Measurements from ENCODE around the gene ENDOU.

Gene ENDOU

DNA sequence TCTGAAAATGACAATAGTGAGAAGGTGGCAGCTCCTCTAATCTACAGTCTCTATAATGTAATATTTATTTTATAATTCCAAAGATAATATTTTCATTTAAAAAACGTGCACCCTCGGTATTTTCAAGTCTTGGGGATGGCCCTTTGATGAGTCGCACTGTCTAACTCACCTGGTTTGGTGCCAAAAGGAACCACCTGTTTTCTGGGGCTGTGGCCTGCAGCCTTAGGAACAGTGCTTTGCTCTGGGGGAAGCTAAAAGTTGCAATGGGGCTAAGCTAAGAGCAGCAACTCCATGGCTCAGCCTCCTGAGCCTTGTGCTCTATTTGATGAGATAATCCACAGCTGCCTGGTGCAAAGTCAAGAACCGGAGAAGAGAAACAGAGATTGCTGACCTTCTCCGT, 6.4 kb upstream of the ENDOU start:
- no peaks in the 10 kb centered on the region for H3K36me3 ChIP-seq (ENCODE audit: insufficient read depth, low read length)
- TF ChIP-seq CTCF (IDR thresholded peaks at IDR 0.05; ENCODE audit: borderline replicate concordance, extremely low read depth, low read length, poor library complexity, severe bottlenecking), result no peak
- TF ChIP-seq EZH2 (IDR thresholded peaks at IDR 0.05; ENCODE audit: borderline replicate concordance, low read depth, low read length, severe bottlenecking), result no peak
- no peak overlapping the region for H2AFZ ChIP-seq (ENCODE audit: low read depth, low read length)
- no peaks in the 10 kb centered on the region for H3K9me3 ChIP-seq (ENCODE audit: insufficient read depth, low read length, severe bottlenecking)
- H3K4me3 ChIP-seq (ENCODE audit: low read depth in 1 of 2, low read length in 2 of 2), result no peak overlapping the region
- DNase-seq, result no peak
- 0 out of 2 replicates have a peak, but pooled peaks cover 2% of the 10 kb centered on the region for H4K20me1 ChIP-seq (ENCODE audit: insufficient read depth, low read length)
- H3K79me2 ChIP-seq (ENCODE audit: insufficient read depth, low read length), result no peaks in the 10 kb centered on the region
- H3K27ac ChIP-seq (ENCODE audit: low read length), result no peak overlapping the region
- no peaks in the 10 kb centered on the region for H3K4me1 ChIP-seq (ENCODE audit: insufficient read depth, low read length)
- H3K4me2 ChIP-seq (ENCODE audit: insufficient read depth, low read length), result no peak overlapping the region
- ATAC-seq (ENCODE audit: insufficient read depth, low read depth), result no peak
- no peaks in the 10 kb centered on the region for H3K27me3 ChIP-seq (ENCODE audit: insufficient read depth, low read length, poor library complexity)
- no peak overlapping the region for H3K9ac ChIP-seq (ENCODE audit: low read depth, low read length)

DNA sequence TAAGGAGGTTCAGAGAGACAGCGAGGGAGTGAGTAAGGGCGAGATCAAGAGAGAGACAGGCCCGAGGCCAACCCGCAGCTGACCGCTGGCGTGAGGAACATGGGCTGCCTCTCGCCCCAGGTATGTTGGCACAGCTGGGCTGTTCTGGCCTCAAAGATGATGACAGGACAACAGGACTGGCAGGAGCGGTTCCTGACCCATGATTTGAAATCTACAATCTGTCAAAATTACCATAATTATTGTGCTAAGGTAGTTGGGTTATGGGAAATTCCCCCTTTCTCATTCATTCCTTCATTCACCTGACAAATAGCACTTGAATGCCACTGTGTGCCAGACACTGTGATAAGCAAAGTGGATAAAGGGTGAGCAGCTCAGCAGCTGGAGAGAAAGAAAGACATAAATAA, 5.1 kb upstream of the ENDOU start:
- H3K36me3 ChIP-seq (ENCODE audit: insufficient read depth, low read length), result no peaks in the 10 kb centered on the region
- H3K27me3 ChIP-seq (ENCODE audit: insufficient read depth, low read length, poor library complexity), result no peaks in the 10 kb centered on the region
- no peaks in the 10 kb centered on the region for H3K9me3 ChIP-seq (ENCODE audit: insufficient read depth, low read length, severe bottlenecking)
- H3K4me1 ChIP-seq (ENCODE audit: insufficient read depth, low read length), result no peaks in the 10 kb centered on the region
- no peak for DNase-seq
- no peak overlapping the region for H3K27ac ChIP-seq (ENCODE audit: low read length)
- TF ChIP-seq CTCF (IDR thresholded peaks at IDR 0.05; ENCODE audit: borderline replicate concordance, extremely low read depth, low read length, poor library complexity, severe bottlenecking), result no peak
- no peak for TF ChIP-seq EZH2 (IDR thresholded peaks at IDR 0.05; ENCODE audit: borderline replicate concordance, low read depth, low read length, severe bottlenecking)
- no peak overlapping the region for H3K4me2 ChIP-seq (ENCODE audit: insufficient read depth, low read length)
- 0 out of 2 replicates have a peak, but pooled peaks cover 2% of the 10 kb centered on the region for H4K20me1 ChIP-seq (ENCODE audit: insufficient read depth, low read length)
- H3K4me3 ChIP-seq (ENCODE audit: low read depth in 1 of 2, low read length in 2 of 2), result no peak overlapping the region
- no peak for ATAC-seq (ENCODE audit: insufficient read depth, low read depth)
- no peaks in the 10 kb centered on the region for H3K79me2 ChIP-seq (ENCODE audit: insufficient read depth, low read length)
- no peak overlapping the region for H3K9ac ChIP-seq (ENCODE audit: low read depth, low read length)
- no peak overlapping the region for H2AFZ ChIP-seq (ENCODE audit: low read depth, low read length)

GRCh38 chr12:47729233-47729632, 3.9 kb upstream of the ENDOU start:
- DNase-seq, result no peak

More at GRCh38 chr12:47729233-47729632, 3.9 kb upstream of the ENDOU start:
- Histone ChIP-seq H4K20me1 (ENCODE audit: insufficient read depth, low read length) (0 out of 2 replicates have a peak, but pooled peaks cover 2% of the 10 kb centered on the region), H2AFZ (ENCODE audit: low read depth, low read length) (no peak overlapping the region), H3K4me2 (ENCODE audit: insufficient read depth, low read length) (no peak overlapping the region), H3K27ac (ENCODE audit: low read length) (no peak overlapping the region), H3K79me2 (ENCODE audit: insufficient read depth, low read length) (no peaks in the 10 kb centered on the region), H3K9ac (ENCODE audit: low read depth, low read length) (no peak overlapping the region), H3K4me3 (ENCODE audit: low read depth in 1 of 2, low read length in 2 of 2) (no peak overlapping the region), H3K4me1 (ENCODE audit: insufficient read depth, low read length) (no peaks in the 10 kb centered on the region), H3K36me3 (ENCODE audit: insufficient read depth, low read length) (no peaks in the 10 kb centered on the region), H3K9me3 (ENCODE audit: insufficient read depth, low read length, severe bottlenecking) (no peaks in the 10 kb centered on the region), H3K27me3 (ENCODE audit: insufficient read depth, low read length, poor library complexity) (no peaks in the 10 kb centered on the region)
- ATAC-seq (ENCODE audit: insufficient read depth, low read depth), result no peak
- no peak for TF ChIP-seq CTCF (IDR thresholded peaks at IDR 0.05; ENCODE audit: borderline replicate concordance, extremely low read depth, low read length, poor library complexity, severe bottlenecking)
- no peak for TF ChIP-seq EZH2 (IDR thresholded peaks at IDR 0.05; ENCODE audit: borderline replicate concordance, low read depth, low read length, severe bottlenecking)
